ENCODE results near the gene LCP2. TPM values are rescaled to one million over a fixed set of nuclear protein-coding genes. Genes with fewer than 3 reads are reported as not detected.

Gene LCP2
- total and polyA plus RNA-seq, 2 donors (not counting 3 experiments of a cell fraction or from before 2014, with no cell fraction given) = not detected

DNA sequence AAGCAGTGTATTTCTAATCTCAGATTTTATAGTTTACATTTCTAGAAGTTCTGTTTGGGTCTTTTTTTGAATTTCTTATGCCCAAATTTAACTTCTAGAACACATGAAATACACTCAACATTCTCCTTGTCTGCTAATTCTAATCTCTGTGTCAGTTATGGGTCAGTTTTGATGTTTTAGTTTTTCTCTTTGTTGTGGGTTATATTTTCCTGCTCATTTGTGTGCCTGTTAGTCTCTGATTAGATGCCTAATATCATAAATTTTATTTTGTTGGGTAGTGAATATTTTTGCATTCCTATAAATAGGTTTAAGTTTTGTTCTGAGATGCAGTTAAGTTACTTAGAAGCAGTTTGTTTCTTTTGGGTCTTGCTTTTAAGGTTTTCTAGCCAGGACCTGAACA, 12.4 kb downstream of the LCP2 start:
- peaks cover 4 to 7% of the 10 kb centered on the region in 2 experiments for H3K27me3 ChIP-seq (ENCODE audit: control insufficient read depth in 2 of 2, insufficient read depth in 2 of 2, low read length in 2 of 2)
- H3K4me2 ChIP-seq (ENCODE audit: insufficient read depth, low read length) = no peak overlapping the region
- intact Hi-C loops (cut with micrococcal nuclease) = no loop called here
- ChIA-PET POLR2A (no interaction called here), CTCF (no interaction called here)
- H3K4me3 ChIP-seq (replicated peaks in 1 of 3; ENCODE audit: insufficient read depth in 1 of 3, low read depth in 1 of 3, low read length in 3 of 3) = no peak overlapping the region
- no peaks in the 10 kb centered on the region for H3K9me3 ChIP-seq (replicated peaks; ENCODE audit: control insufficient read depth, insufficient read depth, low read length)
- no peaks in the 10 kb centered on the region for H3K36me3 ChIP-seq (ENCODE audit: control insufficient read depth in 2 of 2, extremely low read depth in 1 of 2, insufficient read depth in 2 of 2, low read length in 2 of 2)
- FAIRE-seq = no peak
- TF ChIP-seq CTCF (IDR thresholded peaks at IDR 0.05; ENCODE audit: extremely low read depth in 1 of 2, insufficient read depth in 1 of 2, low read depth in 1 of 2, low read length in 2 of 2) = no peak
- no peak for TF ChIP-seq POLR2A (IDR thresholded peaks at IDR 0.05; ENCODE audit: low read depth, low read length)
- dilution Hi-C loops (cut with MboI; ENCODE audit: extremely low pct_ligation_motif_present, low sequenced_read_pairs) = no loop called here
- H3K79me2 ChIP-seq (ENCODE audit: control insufficient read depth, insufficient read depth, low read length) = no peaks in the 10 kb centered on the region
- no peak overlapping the region for H3K9ac ChIP-seq (replicated peaks; ENCODE audit: extremely low read depth, insufficient read depth, low read length)
- DNase-seq (ENCODE audit: low read depth, low spot score) = no peak
- H3K27ac ChIP-seq (ENCODE audit: insufficient read depth, low read depth, low read length) = no peak overlapping the region
- BruUV-seq (replicated peaks) = no TSS peak
- H2AFZ ChIP-seq (ENCODE audit: low read depth, low read length) = no peak overlapping the region
- H3K4me1 ChIP-seq (ENCODE audit: control insufficient read depth, extremely low read depth, insufficient read depth, low read length) = no peaks in the 10 kb centered on the region
- no peaks in the 10 kb centered on the region for H3K9me1 ChIP-seq (replicated peaks; ENCODE audit: control insufficient read depth, extremely low read depth, insufficient read depth, low read length)
- H4K20me1 ChIP-seq (replicated peaks; ENCODE audit: control insufficient read depth, extremely low read depth, insufficient read depth, low read length) = no peaks in the 10 kb centered on the region

DNA sequence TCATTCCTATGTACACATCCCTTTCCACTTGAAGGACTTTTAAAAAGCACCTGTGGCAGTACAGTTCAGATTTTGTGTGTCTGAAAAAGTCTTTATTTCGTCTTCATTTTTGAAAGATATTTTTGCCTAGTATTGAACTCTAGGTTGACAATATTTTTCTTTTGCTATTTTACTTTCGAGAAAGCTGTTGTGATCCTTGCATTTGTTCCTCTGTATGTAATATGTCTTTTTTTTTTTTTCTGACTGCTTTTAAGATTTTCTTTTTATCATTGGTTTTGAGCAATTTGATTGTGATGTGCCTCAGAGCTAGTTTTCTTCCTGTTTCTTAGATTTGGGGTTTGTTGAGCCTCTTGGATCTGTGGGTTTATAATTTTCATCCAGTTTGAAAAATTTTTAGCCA, 13.3 kb downstream of the LCP2 start:
- no peak overlapping the region for H3K9ac ChIP-seq (replicated peaks; ENCODE audit: extremely low read depth, insufficient read depth, low read length)
- H3K4me1 ChIP-seq (ENCODE audit: control insufficient read depth, extremely low read depth, insufficient read depth, low read length) = no peaks in the 10 kb centered on the region
- CTCF ChIA-PET = no interaction called here
- H3K36me3 ChIP-seq (ENCODE audit: control insufficient read depth in 2 of 2, extremely low read depth in 1 of 2, insufficient read depth in 2 of 2, low read length in 2 of 2) = no peaks in the 10 kb centered on the region
- H3K9me3 ChIP-seq (replicated peaks; ENCODE audit: control insufficient read depth, insufficient read depth, low read length) = no peaks in the 10 kb centered on the region
- H3K4me3 ChIP-seq (replicated peaks in 1 of 3; ENCODE audit: insufficient read depth in 1 of 3, low read depth in 1 of 3, low read length in 3 of 3) = no peak overlapping the region
- POLR2A ChIA-PET = no interaction called here
- intact Hi-C loops (cut with micrococcal nuclease) (no loop called here), dilution Hi-C loops (cut with MboI; ENCODE audit: extremely low pct_ligation_motif_present, low sequenced_read_pairs) (no loop called here)
- TF ChIP-seq POLR2A (IDR thresholded peaks at IDR 0.05; ENCODE audit: low read depth, low read length) = no peak
- TF ChIP-seq POLR2AphosphoS5 (IDR thresholded peaks at IDR 0.05; ENCODE audit: insufficient read depth, low read depth, low read length) = no peak
- TF ChIP-seq GATA2 (IDR thresholded peaks at IDR 0.05; ENCODE audit: insufficient read depth, insufficient read length, low read depth, low read length) = no peak
- no peak for TF ChIP-seq EZH2 (IDR thresholded peaks at IDR 0.05; ENCODE audit: borderline replicate concordance, low read depth, low read length, severe bottlenecking)
- no peak for TF ChIP-seq MYC (IDR thresholded peaks at IDR 0.05; ENCODE audit: low read depth, low read length)
- TF ChIP-seq FOS (IDR thresholded peaks at IDR 0.05; ENCODE audit: borderline replicate concordance, insufficient read depth, low read length) = no peak
- TF ChIP-seq CTCF (IDR thresholded peaks at IDR 0.05; ENCODE audit: extremely low read depth in 1 of 2, insufficient read depth in 1 of 2, low read depth in 1 of 2, low read length in 2 of 2) = no peak
- no peak for TF ChIP-seq MAX (IDR thresholded peaks at IDR 0.05; ENCODE audit: insufficient read depth, insufficient read length)
- no peak for TF ChIP-seq JUN (IDR thresholded peaks at IDR 0.05; ENCODE audit: borderline replicate concordance, insufficient read depth, insufficient read length, low read depth)
- H2AFZ ChIP-seq (ENCODE audit: low read depth, low read length) = no peak overlapping the region
- no peak overlapping the region for H3K4me2 ChIP-seq (ENCODE audit: insufficient read depth, low read length)
- FAIRE-seq (no peak), DNase-seq (ENCODE audit: low read depth, low spot score) (no peak)
- BruUV-seq (replicated peaks) = no TSS peak
- no peak overlapping the region for H3K27ac ChIP-seq (ENCODE audit: insufficient read depth, low read depth, low read length)
- no peaks in the 10 kb centered on the region for H3K79me2 ChIP-seq (ENCODE audit: control insufficient read depth, insufficient read depth, low read length)
- no peaks in the 10 kb centered on the region for H3K9me1 ChIP-seq (replicated peaks; ENCODE audit: control insufficient read depth, extremely low read depth, insufficient read depth, low read length)
- H3K27me3 ChIP-seq (ENCODE audit: control insufficient read depth in 2 of 2, insufficient read depth in 2 of 2, low read length in 2 of 2) = peaks cover 4% of the 10 kb centered on the region in 2 experiments
- H4K20me1 ChIP-seq (replicated peaks; ENCODE audit: control insufficient read depth, extremely low read depth, insufficient read depth, low read length) = no peaks in the 10 kb centered on the region

All from endothelial cell of umbilical vein (primary cell).